Stimulated activated CD4-positive, alpha-beta T cell treated with anti-CD3 and anti-CD28 coated beads, Interleukin-4, amount 100 ng/mL, for 1 hour (primary cell): ENCODE data around the gene LCN12.

Experiments
- DNase-seq: peaks from one replicate; pipeline ENCODE4 v3.0.0-alpha.2; 2020

The LCN12 gene

GRCh38 chr9:136958898-136959850 is 7.1 kb downstream of the LCN12 start:
- DNase-seq = no peak

DNA sequence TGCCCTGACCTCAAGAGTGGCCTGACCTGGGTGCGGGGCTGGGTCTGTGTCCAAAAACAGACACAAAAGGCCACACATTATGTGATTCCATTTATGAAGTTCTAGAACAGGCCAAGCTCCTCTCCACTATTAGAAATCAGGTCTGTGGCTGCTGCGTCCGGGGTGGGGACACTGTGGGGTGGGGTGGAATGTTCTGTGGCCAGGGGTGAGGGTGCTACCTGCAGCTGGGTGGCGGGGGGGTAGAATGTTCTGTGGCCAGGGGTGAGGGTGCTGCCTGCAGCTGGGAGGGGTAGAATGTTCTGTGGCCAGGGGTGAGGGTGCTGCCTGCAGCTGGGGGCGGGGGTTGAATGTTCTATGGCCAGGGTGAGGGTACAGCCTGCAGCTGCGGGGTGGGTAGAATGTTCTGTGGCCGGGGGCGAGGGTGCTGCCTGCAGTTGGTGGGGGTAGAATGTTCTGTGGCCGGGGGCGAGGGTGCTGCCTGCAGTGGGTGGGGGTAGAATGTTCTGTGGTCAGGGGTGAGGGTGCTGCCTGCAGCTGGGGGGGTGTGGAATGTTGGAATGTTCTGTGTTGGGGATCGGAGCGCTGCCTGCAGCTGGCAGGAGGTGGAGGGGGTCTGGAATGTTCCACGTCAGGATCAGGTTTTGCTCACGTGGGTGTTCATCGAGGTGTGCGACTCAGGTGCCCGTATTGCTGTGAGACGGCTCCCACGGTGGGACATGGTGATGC is 8.3 kb downstream of the LCN12 start:
- DNase-seq = no peak

DNA sequence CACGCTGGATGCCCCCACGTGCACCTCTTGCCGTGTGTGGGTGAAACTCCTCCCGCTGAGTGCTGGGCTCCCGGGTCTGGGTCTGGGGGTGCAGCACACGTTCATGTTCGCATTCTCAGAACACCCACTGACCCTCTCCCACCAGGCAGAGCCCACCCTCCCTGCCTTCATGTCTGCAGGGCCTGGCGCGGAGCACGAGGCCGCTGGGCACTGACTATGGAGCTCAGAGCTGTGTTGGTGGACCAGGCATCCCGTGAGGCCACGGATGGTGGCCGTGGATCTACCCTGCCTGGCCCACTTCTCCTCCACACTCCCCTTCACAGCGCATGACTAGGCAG is 8.8 kb downstream of the LCN12 start:
- no peak for DNase-seq

DNA sequence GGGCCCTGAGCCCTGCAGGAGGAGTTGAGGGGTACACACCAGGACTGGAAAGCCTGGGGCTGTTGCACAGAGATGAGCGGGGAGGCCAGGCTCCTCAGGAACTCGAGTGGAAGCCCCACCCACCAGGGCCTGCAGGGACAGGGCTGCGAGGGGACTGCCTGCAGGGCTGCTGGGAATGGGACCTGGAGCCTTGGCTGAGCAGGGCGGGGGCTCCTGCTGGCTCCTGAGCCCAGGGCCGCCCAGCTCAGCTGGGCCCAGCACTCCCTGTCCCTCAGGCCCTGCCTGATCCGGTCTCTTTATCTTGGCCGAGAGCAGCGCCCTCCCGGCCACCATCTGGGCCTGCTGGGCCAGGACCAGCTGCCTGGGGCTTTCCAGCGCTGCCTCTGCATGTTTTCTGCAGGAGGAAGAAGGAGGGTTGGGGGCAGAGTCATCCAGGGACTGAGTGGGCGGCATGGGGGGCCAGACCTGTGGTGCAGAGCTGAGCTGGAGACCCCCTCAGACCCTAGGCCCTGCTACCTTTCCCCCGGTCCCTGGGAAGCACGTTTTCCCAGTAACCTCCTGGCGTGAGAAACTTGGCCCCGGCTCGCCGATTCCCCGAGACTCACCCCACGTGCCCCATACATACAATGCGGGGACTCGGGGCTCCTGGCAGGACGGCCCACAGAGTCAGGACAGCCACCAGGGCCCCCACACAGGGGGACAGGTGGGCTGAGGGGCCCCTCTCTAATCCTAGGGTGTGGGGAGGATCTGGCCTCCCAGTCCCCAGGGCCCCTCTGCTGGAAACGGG is 9.4 kb downstream of the LCN12 start:
- DNase-seq = no peak

GRCh38 chr9:136962163-136962562 is 10.1 kb downstream of the LCN12 start:
- DNase-seq = no peak

DNA sequence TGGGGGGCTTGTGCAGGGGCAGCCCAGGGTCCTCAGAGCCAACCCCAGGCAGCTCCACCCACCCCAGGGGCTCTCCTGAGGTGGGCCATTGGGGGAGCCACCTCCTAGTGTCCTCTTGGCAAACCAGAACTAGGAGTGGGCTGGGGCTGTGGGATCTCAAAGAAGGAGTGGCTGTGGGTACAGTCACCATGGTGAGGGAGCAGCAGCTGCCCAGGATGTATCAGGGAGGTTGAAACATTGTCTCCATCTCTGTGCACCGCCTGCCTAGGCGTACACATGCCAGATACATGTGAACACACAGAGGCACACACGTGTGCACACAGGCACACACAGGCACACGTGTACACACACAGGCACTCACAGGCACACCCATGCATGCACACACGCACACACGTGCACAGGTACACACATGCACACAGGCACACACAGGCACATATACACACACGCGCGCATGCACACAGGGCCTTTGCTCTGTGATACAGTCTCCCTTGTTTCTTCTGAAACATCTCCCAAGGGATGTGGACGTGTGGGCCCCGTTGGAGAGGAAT is 10.7 kb downstream of the LCN12 start:
- DNase-seq = no peak

- DNase-seq = no peak
Observed at GRCh38 chr9:136963341-136963740, 11.3 kb downstream of the LCN12 start.

GRCh38 chr9:136963751-136964150 is 11.7 kb downstream of the LCN12 start:
- no peak for DNase-seq

GRCh38 chr9:136964171-136964689 is 12.2 kb downstream of the LCN12 start:
- no peak for DNase-seq

- DNase-seq = no peak
Observed at GRCh38 chr9:136964833-136965422, 12.9 kb downstream of the LCN12 start.

DNA sequence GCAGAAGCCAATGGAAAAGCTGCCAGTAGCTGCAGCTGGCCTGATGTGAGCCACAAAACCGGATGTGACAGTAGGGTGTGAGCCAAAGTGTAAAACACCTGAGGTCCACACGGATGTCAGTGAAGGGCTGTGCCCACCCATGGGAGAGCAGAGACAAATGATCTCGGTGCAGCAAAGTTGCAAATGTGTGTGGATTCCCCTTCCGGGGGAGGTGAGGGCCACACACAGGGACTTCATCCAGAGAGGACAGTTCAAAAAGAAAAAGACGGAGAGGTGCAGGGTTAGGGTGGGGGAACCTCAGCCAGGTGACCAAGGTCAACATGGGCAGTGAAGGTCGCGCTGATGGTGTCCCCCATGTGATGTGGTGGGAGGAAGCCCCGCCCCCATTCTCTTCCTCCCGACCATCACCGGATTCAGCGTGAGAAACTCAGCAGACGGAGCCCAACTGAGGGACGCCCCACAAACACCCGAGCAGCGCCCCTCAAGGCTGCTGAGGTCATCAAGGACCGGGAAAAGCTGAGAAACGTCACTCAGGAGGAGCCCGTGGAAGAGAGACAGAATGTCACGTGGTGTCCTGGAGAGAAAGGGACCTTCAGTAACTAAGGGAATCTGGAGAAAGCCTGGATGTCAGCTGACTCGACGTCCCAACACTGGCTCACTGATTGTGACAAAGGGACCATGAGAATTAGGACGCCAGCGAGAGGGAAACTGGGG is 13.9 kb downstream of the LCN12 start:
- DNase-seq = no peak

DNA sequence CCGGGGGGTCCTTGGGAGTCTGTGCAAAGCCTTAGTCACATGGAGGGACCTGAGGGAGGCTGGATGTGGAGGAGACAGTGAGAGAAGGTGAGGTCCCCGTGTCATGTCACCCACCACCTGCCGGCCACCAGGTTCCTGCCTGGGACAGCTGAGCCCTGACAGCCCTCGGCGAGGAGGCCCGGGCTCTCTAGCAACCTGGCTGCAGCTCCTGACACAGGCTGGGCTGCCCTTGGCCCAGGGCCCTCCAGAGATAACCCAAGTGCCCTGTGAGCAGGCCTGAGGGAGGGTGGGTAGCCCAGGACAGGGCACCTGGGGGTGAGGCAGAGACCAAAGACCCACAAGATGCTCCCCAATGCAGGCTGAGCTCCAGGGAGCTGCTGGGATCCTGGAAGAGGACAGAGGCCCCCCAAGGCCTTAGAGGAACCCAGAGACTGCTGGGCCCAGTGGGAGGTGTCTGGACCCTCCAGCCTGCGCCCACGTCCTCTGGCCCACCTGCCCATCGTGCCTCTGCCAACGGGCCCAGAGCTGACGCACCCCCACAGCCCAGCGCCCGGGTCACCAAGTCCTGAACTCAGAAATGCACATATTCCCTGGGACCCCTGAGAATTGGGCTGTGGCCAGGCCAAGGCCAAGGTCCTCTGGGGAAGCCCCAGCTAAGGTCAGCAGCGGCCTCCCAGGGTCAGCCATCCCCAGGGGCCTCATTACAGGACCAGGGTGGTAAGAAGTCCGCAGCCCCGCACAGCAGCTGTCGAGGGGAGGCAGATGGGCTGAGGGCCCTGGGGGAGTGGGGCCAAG is 16.5 kb downstream of the LCN12 start:
- no peak for DNase-seq

GRCh38 chr9:136969150-136969549 is 17.1 kb downstream of the LCN12 start:
- DNase-seq = no peak

DNA sequence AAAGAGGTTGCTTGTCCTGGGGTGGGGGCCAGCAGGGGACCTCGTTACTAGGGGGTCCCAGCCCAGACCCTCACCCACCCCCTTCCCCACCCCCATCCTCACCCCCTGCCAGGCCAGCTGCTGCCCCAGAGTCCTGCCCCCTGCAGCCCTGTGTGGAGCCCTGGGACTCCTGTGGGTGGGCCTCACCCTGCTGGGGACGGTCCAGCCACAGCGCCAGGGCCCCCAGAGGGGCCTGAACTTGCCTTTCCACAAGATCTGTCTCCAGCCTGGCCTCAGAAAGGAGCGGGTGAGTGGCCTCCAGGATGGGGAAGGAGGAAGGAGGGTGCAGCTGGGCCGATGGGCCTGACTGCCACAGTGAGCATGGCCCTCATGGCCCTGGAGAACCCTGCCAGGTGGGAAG is 17.7 kb downstream of the LCN12 start:
- no peak for DNase-seq

DNA sequence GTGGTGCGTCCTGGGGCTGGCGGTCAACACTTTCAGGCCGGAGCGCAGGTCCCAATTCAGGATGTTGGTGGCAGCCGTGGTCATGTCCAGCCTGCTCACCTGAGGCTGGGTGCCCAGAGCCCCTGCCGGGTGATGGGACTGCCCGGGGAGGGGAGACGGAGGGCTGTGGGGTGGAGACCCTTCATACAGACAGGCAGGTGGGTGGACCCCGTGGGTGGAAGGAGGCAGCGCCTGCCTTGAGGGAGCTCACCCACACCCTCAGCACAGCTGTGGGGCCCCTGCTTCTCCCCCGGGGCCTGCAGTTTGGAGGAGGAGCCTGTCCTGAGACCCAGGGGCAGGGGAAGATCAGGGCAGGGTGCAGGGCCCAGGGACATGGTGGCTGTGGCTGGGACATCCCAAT is 18.3 kb downstream of the LCN12 start:
- DNase-seq = no peak

GRCh38 chr9:136971746-136972145 is 19.7 kb downstream of the LCN12 start:
- no peak for DNase-seq

GRCh38 chr9:136972335-136972734 is 20.3 kb downstream of the LCN12 start:
- no peak for DNase-seq

DNA sequence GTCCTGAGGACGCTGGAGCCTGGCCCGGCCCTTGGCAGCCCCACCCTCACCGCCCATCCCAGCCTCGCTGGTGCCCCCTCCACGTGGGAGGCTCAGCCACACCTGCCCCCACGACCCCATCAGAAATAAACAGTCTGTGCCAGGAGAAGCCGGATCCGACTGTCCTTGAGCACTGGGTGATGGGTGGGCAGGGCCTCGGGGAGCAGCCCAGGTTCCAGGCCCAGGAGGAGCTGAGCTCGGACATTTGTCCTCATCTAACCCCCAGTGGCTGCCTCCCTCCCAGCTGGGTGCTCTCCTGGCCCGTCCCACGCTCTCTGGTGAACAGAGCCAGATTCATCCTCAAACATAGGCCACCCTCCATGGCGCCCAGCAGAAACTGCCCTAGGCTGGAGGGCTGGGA is 20.7 kb downstream of the LCN12 start:
- DNase-seq = no peak

DNA sequence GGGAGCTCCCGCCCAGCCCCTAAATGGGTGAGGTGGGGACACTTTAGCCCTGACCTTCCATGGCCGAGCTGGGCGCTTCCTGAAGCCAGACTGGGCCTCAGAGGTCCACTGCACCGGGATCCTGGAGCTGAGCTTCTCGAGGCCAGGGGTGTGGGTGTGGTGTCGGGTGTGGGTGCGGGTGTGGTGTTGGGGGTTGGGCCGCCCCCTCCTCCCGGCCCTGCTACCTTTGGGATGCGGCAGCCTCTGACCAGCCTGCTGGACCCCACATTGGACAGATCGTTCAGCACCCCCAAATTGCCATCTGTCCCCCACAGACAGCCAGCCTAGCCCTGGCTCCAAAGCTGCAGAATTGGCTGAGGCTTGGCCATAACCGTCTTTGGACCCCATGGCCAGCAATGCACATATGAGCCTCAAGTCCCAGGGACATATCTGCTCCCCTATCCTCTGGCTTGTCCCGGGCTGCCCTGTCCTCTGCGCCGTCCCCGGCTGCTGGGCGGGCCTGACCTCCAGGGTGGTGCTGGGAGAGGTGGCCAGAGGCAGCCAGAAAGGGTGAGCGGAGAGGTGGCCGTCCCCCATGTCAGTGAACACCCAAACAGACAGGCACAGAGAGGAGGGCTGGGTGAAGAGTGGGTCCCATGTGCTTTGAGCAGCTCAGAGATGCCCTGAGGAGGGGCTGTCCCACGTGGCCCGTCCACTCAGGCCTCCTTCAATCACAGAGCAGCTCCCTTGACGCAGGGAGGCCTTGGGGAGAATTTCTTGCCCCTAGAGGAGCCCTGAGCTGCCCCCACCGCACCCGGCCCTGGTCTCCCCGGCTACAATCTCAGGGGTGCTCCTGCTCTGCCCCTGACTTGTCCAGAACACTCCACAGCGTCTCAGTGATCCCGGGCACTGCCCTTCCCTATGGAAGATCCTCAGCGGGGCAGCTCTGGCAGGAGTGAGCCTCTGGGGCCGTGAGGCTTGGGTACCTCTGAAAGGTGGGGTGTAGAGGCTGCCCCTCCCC is 21.8 kb downstream of the LCN12 start:
- no peak for DNase-seq
